NCI-H2029 (cell line): ENCODE results near the gene XYLT1.

ENCODE experiments used
- DNase-seq: peaks from one replicate; lab custom pipeline; 2025; lab: John Stamatoyannopoulos, UW

Gene XYLT1

DNA sequence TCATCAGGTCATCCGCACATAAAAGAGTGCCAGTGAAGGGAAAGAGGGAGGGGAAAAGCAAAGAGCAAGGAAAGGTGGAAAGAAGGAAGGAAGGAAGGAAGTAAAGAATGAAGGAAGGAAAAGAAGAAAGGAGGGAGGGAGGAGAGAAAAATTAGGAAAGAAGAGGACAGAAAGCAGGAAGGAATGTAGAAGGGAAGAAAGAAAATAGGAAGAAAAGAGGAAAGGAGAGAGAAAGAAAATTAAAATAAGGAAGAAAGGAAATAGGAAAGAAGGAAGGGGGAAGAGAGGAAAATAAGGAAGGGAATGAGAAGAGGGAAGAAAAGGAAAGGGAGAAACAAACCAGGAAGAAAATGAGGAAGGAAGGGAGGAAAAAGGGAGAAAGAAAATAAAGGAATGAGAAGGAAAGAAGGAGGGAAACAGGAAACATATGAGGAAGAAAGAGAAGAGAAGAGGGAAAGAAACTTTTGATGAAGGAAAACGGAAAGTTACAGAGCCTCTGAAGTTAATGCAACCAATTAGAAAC lies 212.6 kb downstream of the XYLT1 start:
- DNase-seq, result no peak

DNA sequence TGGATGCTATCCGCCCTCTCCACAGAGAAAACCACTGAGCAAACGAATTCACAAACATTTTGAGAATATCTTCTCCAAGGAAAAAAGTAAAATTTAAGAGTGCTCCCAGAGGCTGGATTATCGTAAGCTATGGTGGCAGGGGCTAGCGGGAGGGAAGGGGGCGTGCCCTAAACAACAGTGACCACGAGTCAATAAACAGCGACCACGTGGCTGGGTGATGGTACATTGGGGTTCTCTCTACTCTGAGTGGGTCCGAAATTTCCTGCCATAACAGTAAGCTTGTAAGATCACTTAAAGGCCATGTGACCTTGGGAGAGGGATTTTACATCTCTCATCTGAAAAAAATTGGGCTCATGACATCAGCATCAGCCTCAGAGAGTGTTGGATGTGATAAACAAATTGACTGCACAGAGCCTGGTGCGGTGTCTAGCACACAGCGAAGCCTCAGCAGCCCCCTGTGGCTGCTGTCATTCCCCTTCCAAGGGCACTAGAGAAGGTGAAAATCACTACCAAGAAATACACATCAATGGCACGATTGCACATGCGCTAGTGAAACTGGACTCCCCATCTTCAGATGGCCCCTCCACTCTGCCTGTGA lies 213.2 kb downstream of the XYLT1 start:
- DNase-seq, result no peak

DNA sequence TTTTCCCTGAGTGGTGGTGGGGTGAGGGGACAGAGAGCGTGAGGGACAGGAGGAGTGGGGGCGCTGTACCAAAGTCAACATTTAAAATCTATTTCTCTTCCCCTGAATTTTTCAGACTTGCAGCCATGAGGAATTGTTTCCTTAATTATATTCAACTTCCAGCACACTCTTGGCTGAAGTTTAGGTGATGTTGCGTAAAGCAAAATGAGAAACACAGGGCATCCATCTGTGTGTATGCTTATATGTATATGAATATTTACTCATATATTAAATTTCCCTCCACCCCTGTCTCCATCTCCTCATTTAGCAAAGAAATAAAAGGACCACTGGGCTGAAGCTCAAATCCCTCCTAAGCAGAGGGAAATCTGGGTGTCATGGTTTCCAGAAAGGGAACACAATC lies 218.1 kb downstream of the XYLT1 start:
- DNase-seq, result no peak

DNA sequence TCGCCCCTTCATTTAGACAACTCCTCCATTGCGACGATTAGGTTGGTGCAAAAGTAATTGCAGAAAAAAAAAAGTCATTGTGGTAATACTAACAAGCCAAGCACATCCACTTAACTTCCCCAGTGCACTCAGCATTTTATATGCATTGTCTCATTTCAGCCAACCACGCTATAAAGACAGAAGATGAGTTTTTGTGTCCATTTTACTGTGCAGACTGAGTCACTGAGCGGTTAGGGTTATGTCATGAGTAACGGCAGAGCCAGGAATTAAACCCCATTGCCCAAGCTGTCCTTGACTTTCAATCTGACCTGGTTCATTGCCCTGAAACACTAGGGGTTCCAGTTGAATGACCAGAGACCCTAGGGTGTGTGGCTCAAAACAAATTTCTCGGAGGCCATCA lies 218.7 kb downstream of the XYLT1 start:
- DNase-seq, result no peak

DNA sequence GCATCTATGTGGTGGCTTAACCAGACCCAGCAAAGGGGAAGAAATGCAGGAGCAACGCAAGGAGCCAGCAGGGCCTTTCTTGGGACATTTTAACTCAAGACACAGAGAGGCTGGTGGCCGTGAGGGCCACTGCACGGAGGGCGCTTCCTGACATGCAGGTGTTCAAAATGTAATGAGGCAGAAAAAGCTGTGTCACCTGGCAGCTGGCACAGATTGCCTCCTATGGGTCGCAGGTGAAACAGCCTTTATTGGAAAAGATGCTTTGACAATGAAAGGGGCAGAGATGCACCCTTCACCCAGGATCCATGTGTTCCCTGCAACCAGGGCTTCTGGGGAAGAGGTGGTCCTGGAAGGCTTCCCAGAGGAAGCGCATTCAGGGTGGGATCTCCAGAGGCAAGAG lies 219.3 kb downstream of the XYLT1 start:
- DNase-seq, result no peak

DNA sequence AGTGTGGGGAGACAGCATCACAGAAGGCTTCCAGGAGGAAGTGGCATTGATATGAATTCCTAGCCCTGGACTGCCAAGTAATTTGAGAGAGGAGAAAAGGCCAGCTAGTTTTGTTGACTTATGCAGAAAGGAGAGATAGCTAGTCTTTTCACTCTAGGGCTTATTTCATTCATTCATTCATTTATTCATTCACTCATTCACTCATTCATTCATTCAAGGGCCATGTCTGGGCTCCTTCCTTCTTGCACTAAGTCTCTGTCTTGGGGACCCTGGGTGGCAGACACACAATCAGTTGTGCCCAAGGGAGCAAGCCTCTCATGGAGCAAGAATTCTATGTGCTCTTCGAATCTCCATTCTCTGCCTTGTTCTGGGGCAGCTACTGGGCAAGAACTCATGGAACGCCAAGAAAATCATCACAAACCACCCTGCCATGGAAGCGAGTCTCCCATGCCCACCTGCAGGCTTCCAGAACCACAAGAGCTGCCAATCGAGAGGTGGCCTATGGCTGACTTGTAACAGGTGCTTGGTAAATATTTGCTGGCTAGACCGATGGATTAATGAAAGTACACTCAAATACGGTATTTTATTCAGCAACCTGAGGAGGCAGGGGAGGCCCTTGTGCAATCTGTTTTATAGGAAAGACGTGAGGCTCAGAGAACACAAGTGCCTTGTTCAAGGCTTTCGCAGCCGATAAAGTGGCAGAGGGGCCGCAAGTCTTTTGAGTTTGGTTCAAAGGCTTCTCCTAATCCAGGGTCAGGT lies 223.6 kb downstream of the XYLT1 start:
- peak; percentile 68 for DNase-seq

DNA sequence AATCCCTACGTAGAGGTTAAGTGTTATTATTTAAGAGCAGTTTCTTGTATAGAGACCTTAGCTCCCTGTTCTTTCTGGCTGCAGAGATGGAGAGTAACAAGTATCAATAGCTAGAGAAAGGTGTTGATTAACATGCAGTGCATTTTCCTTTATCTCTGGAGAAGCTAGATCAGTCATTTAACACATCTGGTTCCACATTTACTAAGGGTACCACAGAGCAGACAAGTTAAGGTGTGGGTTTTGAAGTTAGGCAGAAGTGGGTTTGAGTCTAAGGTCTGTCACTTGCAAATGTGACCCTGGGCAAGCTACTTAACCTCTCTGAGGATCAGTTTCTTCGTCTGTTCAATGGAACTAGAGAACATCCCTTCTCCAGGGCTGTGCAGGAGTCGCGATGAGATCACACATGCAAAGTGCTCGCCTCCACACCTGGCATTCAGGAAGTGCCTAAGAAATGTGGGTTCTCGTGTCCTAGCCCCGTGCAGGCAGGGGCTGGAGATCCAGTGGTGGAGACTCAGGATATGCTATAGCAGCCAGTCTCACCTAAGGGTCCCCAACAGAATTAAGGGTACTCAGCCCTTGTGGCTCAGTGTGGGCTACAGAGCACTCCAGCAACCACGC lies 224.4 kb downstream of the XYLT1 start:
- DNase-seq, result no peak

DNA sequence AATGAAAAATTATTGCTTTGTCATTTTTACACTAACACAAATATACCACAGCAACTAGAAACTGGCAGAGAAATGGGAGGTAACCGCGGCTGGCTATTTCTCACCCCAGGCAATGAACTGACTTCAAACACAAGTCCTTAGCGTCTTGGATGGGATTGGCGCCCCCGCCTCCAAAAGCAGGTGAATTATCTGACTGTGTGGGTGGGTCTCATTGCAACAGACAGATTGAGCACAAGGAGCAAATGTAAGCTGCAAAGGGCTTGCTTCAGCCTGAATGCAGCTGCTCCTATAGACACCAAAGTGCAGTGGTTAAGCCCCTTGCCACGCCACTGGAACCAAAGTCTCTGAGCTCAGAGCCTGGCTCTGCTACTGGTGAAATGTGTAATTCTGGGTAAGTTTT lies 225.0 kb downstream of the XYLT1 start:
- no peak for DNase-seq

DNA sequence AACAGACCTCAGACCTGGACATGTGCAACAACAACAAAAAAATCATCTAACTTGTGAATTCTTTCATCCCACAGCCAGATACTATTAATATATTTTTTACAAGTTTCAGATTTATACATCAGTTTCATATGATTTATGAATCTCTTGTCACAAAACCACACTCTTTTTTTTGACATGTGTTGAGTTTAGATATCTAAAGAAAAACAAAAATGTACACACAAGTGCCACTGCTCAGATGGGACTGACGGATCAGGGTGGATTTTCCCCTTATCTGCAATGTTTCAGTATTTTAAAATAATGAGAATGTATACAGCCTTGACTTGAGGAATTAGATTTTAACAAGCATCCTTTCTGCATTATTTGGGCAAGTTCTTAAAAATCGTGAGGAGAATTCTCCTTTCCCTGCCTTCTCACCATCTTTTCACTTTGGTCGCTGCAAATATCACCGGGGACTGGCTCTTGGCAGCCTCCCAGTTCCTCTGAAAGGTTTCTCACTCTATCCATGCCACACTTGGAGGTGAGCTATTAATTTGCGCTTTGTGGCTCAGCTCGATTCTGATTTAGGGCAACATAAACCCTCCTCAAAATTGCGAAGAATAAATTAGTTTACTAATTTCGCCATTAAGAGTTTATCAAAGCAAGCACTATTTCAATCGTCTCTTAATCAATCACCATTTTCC lies 225.7 kb downstream of the XYLT1 start:
- DNase-seq, result no peak

DNA sequence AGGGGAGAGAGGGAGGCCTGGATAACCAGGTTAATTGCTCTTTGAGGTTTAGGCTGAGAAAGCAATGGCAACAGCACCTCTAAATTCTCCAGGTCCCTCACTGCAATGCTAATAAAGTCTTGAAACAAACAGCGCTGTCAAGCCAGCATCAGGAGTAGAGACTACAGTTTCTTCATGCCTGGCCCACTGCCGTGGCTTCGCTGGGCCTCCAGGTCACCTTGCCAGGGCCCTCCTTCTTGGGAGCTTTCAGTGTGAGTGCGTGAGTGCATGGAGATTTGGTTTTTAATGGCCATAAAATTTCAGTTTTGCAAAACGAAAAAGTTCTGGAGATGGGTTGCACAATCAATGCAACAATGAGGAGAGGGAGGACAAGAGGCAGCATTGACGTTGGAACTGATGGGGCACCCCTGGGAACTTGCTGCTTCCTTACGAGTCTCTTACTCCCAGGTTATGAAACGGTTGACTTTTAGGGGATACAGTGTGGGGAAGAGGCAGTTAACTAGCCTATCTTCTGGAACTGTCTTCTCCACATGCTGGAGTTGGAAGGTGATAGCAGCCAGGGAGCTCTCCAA lies 229.4 kb downstream of the XYLT1 start:
- no peak for DNase-seq

DNA sequence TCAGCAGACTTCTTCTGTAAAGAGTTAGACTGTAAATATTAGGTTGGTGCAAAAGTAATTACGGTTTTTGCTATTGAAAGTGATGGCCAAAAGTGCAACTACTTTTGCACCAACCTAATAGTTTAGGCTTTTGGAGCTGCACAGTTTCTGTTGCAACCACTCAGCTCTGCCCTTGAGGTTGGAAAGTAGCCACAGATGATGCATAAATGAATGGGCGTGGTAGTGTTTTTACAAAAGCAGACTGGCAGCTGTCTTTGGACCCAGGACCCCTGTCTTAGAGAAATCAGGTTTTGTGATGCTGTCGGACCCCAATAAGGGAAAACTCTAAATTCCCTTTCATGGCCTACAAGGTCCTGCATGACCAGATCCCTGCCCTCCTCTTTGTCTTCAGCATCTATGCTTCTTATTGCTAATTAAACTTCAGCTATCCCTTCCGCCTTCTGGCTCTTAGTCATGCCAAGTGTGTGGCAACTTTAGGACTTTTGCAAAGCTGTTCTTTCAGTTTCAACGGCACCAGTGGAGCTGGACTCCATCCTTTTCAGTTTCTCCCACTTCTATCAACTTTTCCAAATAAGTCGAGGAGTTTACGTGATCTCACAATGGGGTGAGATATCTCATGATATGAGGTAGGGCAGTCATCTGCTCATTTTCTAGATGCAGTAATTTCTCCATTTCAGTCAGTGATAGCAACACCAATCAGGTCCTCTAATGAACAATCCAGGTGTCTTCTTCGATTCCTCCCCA lies 232.3 kb downstream of the XYLT1 start:
- no peak for DNase-seq

DNA sequence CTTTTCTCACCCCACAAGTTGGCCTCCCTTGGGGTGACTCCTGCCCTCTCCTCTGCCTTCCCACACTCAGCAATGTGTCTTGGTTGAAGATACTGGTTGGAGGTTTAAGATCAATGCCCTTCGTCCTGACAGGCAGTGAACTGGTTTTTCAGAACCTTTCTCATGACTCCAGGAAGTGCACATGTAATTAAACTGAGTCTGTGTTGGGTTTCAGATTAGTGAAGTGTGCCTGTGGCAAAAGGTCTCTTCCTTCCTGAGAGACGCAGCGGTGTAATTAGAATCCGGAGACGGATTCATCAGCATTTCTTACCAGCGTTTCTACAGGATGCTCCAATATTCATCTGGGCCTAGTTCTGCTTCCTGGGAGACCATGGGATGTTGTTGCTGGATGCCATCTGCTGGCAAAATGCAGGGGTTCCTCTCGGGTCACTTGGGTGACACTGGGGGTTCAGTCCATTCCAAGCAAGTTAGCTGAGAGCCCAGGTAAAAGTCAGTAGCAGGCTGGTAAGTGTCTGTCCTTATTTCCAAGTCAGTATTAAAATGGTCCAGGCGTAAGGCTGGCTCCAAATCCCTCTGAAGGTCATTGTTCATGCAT lies 233.3 kb downstream of the XYLT1 start:
- DNase-seq, result no peak

DNA sequence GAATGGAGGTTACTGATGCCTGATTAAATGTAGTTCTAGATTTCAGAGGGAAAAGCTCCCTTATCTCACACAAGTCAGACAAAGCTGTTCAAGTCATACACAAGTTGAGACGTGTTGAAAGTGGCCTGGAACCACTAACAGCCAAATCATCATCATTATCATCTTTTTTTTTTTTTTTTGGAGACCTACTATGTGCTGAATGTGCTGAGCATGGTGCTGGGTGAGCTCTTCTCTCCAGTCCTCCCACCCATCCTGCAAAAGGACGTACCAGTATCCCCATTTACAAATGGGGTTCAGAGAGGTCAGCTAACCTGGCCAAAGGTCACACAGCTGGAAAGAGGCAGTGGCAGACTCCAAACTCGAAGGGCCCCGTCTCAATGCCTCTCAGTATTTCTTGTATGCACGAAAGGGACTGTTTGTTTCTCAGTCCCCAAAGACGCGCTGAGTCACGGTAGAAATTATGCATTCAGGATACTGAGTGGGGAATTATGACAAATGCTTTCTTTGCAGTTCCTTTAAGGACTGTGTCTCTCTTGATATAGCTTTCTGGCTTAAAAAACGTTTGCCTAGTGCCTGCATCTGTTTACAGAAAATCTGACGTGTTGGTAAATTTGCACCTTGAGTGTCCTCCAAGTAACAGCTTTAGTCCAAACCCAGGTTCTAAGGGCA lies 235.5 kb downstream of the XYLT1 start:
- no peak for DNase-seq

DNA sequence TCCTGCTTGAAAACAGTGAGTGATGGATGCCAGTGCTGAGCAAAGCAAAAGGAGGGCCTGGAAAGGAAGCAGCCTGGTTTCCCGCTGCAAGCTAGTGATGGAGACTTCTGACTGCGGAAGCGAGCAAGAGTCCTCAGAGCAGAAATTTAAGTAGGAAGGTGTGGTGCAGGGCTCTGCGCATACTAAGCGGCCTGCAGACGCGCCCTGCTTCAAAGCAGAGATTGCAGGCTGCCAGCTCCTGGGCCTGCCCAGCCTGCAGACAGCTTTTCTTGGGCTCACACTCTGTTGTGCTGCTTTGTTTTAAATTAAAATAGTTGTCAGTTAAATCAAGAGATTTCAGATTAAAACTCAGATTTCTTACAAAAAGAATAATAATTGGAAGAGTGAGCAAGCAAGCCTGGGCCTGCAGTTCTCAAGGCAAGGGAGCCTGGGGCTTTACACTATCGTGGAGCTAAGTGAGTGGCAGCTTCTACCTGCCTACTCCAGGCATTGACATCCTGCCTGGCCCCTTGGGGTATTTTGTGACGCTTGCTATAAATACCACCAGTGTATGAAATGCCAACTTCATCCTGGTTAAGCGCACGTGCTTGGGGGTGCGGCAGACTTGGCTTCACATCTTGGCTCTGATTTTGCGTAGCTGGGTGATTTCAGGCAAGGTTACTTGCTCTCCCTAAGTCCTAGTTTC lies 237.3 kb downstream of the XYLT1 start:
- DNase-seq, result no peak

DNA sequence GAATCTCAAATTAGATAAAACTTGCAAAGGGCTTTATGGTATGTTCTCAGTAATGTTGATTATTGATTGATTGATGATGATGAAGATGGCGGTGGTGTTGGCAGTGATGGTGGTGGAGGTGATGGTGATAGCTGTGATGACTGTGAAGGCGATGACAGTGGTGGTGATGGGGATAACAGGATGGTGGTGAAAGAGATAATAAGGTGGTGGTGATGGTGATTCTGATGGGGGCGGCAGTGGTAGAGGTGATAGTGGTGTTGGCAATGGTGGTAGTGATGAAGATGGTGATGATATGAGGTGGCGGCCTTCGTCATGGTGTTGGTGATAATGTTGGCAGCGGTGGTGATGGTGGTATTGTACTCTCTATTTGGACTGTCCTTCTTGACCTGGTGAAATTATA lies 238.3 kb downstream of the XYLT1 start:
- DNase-seq, result no peak

DNA sequence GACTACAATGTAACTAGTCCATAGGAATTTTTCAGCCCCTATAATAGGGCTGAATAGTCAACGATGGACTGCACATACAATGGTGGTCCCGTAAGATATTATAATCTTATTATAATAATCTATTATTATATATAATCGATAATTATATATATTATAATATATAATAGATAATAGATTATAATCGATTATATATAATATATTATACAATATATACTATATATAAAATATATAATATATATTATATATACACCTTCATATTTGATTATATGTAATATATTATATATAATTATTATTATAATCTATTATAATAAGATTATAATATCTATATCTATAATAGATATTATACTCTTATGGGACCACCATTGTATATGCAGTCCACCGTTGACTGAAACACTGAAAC lies 238.8 kb downstream of the XYLT1 start:
- DNase-seq, result no peak

DNA sequence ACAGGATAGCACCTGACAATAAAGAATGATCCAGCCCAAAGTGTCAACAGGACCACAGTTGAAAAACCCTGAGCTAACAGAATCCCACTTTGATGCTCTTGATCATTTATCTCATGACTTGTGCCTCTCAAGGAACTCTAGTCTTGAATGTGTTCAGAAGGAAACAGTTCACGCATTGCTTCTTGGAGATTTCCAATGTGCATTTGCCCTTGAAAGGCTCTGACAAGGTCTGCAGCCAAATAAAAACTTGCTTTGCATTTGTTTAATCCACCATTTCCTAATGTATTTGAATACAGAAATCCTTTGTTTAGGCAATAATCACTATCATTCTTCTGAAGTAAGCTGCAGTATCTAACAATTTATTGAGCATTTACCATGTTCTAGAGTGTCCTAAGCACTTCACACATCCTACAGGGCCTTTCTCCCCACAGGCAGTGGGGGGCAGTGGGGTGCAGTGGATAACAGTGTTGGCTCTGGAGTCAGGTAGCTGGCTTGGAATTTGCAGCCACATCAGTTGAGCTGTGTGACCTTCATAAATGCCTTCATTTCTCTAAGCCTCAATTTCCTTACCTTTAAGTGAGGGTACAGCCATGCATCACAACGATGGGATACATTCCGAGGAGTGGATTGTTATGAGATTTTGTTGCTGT lies 239.7 kb downstream of the XYLT1 start:
- DNase-seq, result no peak

DNA sequence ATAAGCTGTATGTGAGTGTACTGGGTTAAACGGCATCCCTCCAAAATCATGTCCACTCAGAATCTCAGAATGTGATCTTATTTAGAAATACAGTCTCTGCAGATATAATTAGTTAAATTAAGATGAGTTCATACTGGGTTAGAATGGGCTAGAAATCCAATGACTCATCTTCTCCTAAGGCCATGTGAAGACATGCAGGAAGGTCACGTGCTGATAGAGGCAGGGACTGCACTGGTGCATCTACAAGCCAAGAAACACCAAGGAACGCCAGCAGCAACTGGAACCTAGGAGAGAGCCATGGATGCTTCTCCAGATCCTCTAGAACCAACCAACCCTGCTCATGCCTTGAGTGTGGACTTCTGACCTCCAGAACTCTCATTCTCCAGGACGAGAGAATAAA lies 241.0 kb downstream of the XYLT1 start:
- DNase-seq, result no peak

DNA sequence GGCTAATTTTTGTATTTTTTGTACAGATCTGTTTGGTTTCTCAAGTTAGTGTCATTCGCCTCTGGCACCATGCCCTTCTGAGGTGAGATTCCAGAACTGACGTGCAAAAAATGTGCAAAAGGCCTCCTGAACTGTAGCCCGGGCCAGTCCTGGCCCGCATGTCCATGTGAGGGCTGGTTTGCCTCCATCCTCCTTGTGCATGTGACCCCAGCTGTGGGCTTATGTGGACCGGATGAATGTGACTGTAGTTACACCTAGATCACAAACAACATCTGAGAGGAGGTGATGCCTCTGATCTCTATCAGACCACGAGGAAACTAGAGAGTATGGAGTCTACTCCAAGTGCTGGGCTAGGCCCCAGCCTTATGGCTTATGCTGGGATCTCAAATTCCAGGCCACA lies 241.6 kb downstream of the XYLT1 start:
- DNase-seq, result no peak

DNA sequence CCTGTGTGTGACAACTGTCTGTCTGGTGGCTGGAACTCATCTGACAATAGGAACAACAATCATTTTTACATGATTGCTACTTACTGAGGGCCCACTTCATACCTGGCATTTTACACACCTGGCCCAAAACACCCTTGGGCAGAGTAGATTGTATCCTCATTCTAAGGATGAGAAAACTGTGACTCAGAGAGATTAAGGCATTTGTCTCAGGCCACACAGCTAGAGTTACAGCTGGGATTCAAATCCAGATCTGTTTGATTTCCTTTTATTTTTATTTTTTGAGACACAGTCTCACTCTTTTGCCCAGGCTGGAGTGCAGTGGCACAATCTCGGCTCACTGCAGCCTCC lies 242.1 kb downstream of the XYLT1 start:
- DNase-seq, result no peak
